Measurements from ENCODE around the gene STAM. TPM values are rescaled to one million over a fixed set of nuclear protein-coding genes. Genes with fewer than 3 reads are reported as not detected.

STAM gene
- total RNA-seq, 1 donor from 2014 or later: 16.0 TPM

- no peaks in the 10 kb centered on the region for H3K4me1 ChIP-seq
- H3K27ac ChIP-seq: no peak overlapping the region
- H3K4me3 ChIP-seq: no peak overlapping the region
- no peaks in the 10 kb centered on the region for H3K9me3 ChIP-seq
- no peaks in the 10 kb centered on the region for H3K27me3 ChIP-seq
- no peaks in the 10 kb centered on the region for H3K36me3 ChIP-seq
- intact Hi-C loops (cut with DNase I): no loop called here
- TF ChIP-seq POLR2AphosphoS5 (IDR thresholded peaks at IDR 0.05; ENCODE audit: insufficient read depth in 1 of 2, low read depth in 1 of 2) (no peak), POLR2A (IDR thresholded peaks at IDR 0.05) (no peak), CTCF (IDR thresholded peaks at IDR 0.05) (no peak)
- DNase-seq (ENCODE audit: extremely low spot score in 2 of 2): no peak
Observed at GRCh38 chr10:17731331-17732020, 87.5 kb downstream of the STAM start.

- H3K27me3 ChIP-seq: no peaks in the 10 kb centered on the region
- no peaks in the 10 kb centered on the region for H3K9me3 ChIP-seq
- no peak overlapping the region for H3K27ac ChIP-seq
- DNase-seq (ENCODE audit: extremely low spot score in 2 of 2): peak in 1 of 2 donors; percentile 67
- H3K4me3 ChIP-seq: no peak overlapping the region
- no peaks in the 10 kb centered on the region for H3K36me3 ChIP-seq
- intact Hi-C loops (cut with DNase I): no loop called here
- TF ChIP-seq POLR2A (IDR thresholded peaks at IDR 0.05): no peak
- no peak for TF ChIP-seq CTCF (IDR thresholded peaks at IDR 0.05)
- no peak for TF ChIP-seq POLR2AphosphoS5 (IDR thresholded peaks at IDR 0.05; ENCODE audit: insufficient read depth in 1 of 2, low read depth in 1 of 2)
- no peaks in the 10 kb centered on the region for H3K4me1 ChIP-seq
Observed at GRCh38 chr10:17733620-17734019, 89.7 kb downstream of the STAM start.

DNA sequence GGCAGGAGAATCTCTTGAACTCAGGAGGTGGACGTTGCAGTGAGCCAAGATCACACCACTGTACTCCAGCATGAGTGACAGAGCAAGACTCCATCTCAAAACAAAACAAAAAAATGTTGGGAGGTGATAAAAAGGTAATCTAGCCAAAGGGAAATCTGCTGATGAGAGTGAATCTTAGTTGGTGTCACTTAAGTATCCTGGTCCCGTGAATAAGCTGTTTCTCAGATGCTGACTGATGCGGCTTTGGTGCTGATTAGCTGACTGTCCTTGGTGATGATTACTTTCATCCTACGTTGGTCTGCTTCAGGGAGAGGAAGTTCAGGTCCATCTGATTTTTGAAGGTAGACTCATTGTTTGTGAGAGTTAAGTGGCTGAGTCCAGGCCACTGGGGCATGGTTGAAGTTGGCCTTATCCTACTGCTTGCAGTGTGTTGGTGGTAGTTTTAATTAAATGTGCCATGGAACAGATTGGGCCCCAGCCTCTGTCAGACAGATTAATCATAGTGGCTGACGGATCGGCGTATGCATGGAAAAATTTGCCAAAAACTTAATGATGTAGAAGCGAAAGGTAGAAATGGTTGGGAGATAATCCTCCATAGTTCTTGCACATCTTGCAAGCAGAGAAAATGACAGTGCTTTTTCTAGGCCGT is 90.6 kb downstream of the STAM start:
- Histone ChIP-seq H3K36me3 (no peaks in the 10 kb centered on the region), H3K4me1 (no peaks in the 10 kb centered on the region), H3K27me3 (no peaks in the 10 kb centered on the region), H3K27ac (no peak overlapping the region), H3K9me3 (no peaks in the 10 kb centered on the region), H3K4me3 (no peak overlapping the region)
- DNase-seq (ENCODE audit: extremely low spot score in 2 of 2): peak in 1 of 2 donors; percentile 29
- intact Hi-C loops (cut with DNase I): no loop called here
- TF ChIP-seq CTCF (IDR thresholded peaks at IDR 0.05) (no peak), POLR2A (IDR thresholded peaks at IDR 0.05) (no peak), POLR2AphosphoS5 (IDR thresholded peaks at IDR 0.05; ENCODE audit: insufficient read depth in 1 of 2, low read depth in 1 of 2) (no peak)

GRCh38 chr10:17735166-17735941 is 91.4 kb downstream of the STAM start:
- no peak overlapping the region for H3K4me3 ChIP-seq
- H3K27ac ChIP-seq: no peak overlapping the region
- no peaks in the 10 kb centered on the region for H3K27me3 ChIP-seq
- peak in 1 of 2 donors; percentile 56 for DNase-seq (ENCODE audit: extremely low spot score in 2 of 2)
- H3K4me1 ChIP-seq: no peaks in the 10 kb centered on the region
- no peaks in the 10 kb centered on the region for H3K9me3 ChIP-seq
- H3K36me3 ChIP-seq: no peaks in the 10 kb centered on the region
- intact Hi-C loops (cut with DNase I): no loop called here
- TF ChIP-seq CTCF (IDR thresholded peaks at IDR 0.05) (no peak), POLR2A (IDR thresholded peaks at IDR 0.05) (no peak), POLR2AphosphoS5 (IDR thresholded peaks at IDR 0.05; ENCODE audit: insufficient read depth in 1 of 2, low read depth in 1 of 2) (peak in 1 of 2 donors; percentile 11)

All from vagina (tissue), 2 donors.